PC-9 (cell line): ENCODE measurements around the gene PPP2R2C.

ENCODE experiments used
- CTCF ChIP-seq: fragments of 200-600 bp; sonication (generic); conservative IDR thresholded peaks from 2 replicates; pipeline ENCODE4 v1.6.1; 2017; ENCODE audit warnings: mixed run types, antibody characterized with exemption, mild to moderate bottlenecking, moderate library complexity
- EZH2 ChIP-seq: fragments of 200-600 bp; sonication (generic); IDR thresholded peaks from 2 replicates; pipeline ENCODE4 v1.8.0; 2017; ENCODE audit warnings: antibody characterized with exemption, low read depth

DNA sequence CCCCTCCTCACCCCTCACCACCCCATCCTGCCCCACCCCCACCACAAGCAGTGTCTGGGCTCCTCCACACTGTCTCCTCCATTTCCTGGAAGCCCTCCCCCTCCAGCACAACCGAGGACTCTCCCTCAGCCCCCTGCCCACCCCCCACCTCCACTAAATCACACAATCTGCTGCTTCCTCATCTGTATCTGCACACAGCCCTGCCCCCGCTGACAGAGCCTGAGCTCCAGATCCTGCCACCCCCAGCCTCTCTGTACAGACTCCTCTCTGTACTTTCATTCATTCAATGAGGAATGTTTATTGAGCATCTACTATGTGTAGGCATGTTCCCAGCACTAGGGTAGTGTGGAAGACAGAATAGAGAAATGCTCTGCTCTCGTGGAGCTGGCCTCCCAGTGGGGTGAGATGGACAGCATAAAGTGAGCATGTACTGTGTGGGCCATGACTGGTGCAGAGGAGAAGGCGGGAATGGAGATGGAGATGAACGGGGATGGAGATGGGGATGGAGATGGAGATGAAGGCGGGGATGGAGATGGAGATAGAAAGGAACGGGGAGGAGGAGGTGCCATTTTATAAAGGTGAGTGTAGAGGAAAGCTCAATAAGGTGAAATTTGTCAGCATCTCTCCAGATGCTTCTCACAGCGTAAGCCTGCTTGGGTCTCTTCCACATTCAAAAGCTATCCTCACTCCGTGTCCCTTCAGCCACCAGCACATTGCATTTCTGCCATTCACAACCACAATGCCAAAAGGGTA is 2.5 kb upstream of the PPP2R2C start:
- no peak for TF ChIP-seq CTCF
- no peak for TF ChIP-seq EZH2
